GM12874 (cell line): ENCODE data around the gene CLDN5.

Experiments used
- TF ChIP-seq, protein P1 (sequence below): IDR thresholded peaks from 2 replicates; pipeline ENCODE4 v1.5.1; 2011; ENCODE audit warnings: low read depth, mild to moderate bottlenecking, control low read depth, low read length, moderate library complexity; ENCODE audit not compliant: insufficient read depth

Gene CLDN5

DNA sequence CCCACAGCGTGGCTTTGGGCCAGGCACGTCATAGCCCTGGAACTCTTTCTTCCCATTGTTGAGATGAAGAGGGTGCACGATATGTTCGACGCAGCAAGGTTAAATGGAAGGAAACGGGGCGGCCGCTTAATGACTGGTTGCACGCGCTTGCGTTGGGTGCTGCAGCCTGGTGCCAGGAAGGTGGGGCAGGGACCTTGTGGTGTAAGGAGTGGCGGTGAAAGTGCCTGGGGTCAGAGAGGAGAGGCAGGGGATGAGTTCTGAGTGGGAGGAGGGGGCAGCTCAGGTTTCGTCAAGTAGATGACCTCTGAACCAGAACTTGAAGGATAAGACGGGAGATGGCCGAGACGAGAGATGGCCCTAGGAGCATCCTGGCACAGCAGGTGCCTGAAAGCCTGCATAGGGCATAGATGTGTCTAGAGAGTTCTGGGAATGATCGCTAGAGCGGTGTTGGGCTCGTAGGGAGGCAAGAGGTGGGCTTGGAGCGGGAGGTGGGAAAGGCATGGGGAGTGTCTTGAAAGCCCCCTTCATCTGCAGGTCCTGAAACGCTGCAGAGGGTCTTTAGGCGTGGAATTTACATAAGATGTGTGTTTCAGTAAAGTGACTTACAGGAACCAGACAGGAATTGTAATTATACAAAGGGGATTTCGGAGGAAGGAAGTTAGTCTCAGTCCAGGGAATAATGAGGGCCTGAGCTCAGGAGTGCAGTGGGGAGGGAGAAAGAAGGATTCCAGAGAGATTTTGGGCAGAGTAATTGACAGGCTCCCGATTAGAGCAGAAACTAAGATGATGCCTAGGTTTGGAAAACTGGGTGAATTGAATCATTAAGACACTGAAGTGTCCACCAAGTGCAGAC, 43.2 kb upstream of the CLDN5 start:
- TF ChIP-seq, protein P1, sequence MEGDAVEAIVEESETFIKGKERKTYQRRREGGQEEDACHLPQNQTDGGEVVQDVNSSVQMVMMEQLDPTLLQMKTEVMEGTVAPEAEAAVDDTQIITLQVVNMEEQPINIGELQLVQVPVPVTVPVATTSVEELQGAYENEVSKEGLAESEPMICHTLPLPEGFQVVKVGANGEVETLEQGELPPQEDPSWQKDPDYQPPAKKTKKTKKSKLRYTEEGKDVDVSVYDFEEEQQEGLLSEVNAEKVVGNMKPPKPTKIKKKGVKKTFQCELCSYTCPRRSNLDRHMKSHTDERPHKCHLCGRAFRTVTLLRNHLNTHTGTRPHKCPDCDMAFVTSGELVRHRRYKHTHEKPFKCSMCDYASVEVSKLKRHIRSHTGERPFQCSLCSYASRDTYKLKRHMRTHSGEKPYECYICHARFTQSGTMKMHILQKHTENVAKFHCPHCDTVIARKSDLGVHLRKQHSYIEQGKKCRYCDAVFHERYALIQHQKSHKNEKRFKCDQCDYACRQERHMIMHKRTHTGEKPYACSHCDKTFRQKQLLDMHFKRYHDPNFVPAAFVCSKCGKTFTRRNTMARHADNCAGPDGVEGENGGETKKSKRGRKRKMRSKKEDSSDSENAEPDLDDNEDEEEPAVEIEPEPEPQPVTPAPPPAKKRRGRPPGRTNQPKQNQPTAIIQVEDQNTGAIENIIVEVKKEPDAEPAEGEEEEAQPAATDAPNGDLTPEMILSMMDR: no peak

DNA sequence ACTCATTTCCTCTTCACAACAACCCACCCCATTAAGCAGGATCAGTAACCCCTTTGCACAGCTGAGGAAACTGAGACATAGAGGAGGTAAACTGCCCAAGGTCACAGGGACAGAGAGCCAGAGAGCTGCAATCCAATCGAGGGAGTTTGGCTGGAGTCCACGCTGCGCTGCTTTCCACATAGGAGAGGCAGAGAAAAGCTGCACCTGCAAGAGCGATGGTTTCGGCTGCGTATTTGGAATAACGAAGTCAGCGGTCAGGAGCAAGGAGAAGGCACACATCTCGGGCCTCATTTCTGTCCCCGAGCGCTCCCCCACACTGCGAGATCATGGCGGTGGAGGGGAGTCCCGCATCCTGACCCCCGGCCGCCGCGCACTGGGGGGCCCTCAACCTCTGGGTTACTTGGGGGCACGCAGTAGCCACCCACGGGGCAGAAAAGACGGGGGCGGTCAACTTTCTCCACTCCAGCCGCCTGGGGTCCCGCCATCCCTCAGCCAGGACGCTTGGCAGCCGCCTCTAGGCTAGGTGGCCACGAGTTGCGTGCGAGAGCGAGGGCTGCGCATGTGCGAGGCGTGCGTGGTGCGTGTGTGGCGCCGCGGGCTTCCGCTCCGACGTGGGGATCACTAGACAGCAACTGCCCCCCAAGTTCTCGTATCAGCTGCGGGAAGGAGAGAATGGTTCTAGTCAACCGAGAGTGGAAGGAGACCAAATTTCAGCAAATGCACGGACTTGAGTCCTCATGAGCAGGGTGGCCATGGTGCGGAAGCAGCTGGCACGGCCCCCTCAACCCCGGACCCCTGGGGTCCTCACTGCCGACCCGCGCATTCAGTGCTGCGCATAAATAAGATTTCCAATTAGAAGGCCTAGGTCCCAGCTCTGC, 42.3 kb upstream of the CLDN5 start:
- TF ChIP-seq, protein P1: no peak

DNA sequence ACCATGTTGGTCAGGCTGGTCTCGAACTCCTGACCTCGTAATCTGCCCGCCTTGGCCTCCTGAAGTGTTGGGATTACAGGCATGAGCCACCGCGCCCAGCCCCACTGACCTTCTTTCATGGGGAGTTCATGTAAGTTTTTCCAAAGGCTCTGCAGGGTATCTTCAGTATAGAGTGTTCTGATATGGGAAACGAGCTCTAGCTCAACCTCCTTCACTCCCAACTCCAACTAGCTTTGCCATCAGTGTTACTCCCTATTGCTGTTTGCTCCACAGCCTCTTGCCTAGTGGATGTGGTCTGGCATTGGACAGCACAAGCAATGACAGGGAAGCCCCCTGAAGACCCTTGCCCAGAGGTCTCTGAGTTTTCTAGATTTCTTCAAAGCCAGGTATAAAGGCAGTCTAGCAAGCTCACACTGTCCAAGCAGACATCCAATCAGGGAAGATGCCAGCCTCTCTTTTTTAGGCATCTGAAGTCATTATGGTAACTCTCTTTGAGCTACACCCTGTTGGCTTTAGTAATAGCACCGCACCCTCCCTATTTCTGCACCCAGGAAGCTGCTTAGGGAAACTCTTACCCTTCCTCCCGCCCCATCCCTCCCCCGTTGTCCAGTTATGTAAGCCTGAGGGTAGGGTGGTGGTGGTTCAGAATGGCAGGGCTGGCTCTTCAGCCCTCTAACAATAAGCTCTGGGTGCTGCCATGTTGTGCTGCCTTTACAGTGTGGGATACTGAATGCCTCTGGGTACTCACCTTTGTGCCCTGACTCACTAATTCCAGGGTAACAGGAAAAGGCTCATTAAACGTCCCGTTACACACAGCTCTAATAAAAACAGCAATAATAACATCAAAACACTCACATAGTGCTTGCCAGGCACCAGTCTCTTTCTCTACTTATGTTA, 41.4 kb upstream of the CLDN5 start:
- TF ChIP-seq, protein P1: no peak

DNA sequence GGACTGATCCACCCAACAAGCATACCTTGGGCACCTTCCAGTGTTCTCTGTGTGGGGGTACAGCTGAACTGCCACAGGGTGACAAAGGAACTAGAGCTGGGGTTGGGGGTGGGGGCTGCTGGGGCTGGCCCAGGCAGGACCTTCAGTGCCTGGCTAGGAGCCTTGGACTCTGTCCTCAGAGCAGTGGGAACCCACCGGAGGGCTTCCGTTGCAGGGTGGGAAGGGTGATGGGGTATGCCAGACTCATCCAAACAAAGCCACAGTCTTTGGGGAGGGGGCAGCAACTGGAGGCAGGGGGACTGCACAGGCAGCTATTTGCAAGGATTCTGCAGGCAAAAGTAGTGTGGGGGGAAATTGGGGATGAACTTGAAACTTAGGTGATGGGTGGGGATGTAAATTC, 35.7 kb upstream of the CLDN5 start:
- TF ChIP-seq, protein P1: no peak

DNA sequence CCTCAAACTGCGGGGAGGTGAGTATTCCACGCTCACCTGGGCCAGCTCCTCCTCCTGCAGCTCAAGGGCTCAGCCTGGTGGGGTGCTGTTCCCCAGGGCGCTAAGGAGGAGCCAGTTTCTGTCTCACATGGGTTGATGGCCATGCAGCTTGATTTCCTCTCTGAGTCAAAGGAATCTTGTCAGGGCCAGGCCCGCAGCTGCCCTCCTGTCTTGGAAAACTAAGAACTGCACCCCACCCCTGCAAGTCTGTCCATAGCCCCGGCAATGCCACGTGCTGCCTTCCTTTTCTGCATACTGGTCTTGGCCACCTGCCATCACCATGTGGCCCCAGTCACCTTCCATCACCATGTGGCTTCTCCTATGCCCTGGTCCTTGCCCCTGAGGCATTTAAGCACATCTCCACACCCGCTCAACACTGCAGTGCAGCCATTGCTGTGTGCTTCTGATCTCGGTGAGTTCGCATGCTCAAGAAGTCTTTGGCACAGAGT, 35.2 kb upstream of the CLDN5 start:
- TF ChIP-seq, protein P1: no peak

DNA sequence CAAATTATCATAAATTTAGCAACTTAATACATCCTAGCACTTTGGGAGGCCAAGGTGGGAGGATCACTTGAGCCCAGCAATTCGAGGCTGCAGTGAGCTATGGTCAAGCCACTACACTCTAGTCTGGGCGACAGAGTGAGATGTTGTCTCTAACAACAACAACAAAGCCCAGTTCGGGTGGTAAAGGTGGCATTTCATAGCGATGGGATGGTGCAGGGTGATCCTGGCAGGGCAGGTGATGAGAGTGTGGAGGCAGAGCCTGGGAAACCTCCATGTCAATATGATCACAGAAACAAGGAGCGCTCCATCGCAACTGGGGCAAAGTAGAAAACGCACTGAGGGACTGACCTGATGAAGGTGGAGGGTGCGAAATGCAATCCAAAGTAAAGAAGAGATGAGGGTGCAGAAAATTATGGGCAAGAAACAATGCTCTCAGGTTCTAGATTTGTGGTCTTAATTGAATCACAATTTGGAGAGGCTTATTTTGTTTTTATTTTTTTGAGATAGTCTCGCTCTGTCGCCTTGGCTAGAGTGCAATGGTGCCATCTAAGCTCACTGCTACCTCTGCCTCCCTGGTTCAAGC, 32.8 kb upstream of the CLDN5 start:
- TF ChIP-seq, protein P1: no peak
